ENCODE measurements around the gene ARID1B.

Gene ARID1B

GRCh38 chr6:157210954-157211353 is 433.8 kb downstream of the ARID1B start:
- H3K4me2 ChIP-seq (ENCODE audit: low read depth, low read length, poor library complexity, severe bottlenecking) = no peak overlapping the region
- no peaks in the 10 kb centered on the region for H3K79me2 ChIP-seq (ENCODE audit: insufficient read depth, low read length)
- no peak overlapping the region for H3K4me3 ChIP-seq (ENCODE audit: insufficient read depth, low read length, poor library complexity, severe bottlenecking)
- no peaks in the 10 kb centered on the region for H4K20me1 ChIP-seq (ENCODE audit: low read depth, low read length)
- H3K36me3 ChIP-seq (ENCODE audit: low read length) = peaks cover 6% of the 10 kb centered on the region; the same call in 1 of the 2 replicates
- no peaks in the 10 kb centered on the region for H3F3A ChIP-seq (ENCODE audit: insufficient read depth)
- H3K27me3 ChIP-seq (ENCODE audit: low read length) = no peaks in the 10 kb centered on the region
- no peaks in the 10 kb centered on the region for H3K9me3 ChIP-seq (ENCODE audit: insufficient read depth, low read length)
- TF ChIP-seq EZH2phosphoT487 (conservative IDR thresholded peaks at IDR 0.05; ENCODE audit: low read length) (no peak), CTCF (IDR thresholded peaks at IDR 0.05; ENCODE audit: insufficient read depth, low read length, poor library complexity, severe bottlenecking) (no peak)
- H3K27ac ChIP-seq (ENCODE audit: low read depth, low read length) = no peak overlapping the region
- H2AFZ ChIP-seq (ENCODE audit: low read depth, low read length, severe bottlenecking) = no peak overlapping the region
- no peak overlapping the region for H3K9ac ChIP-seq (ENCODE audit: low read length)
- no peaks in the 10 kb centered on the region for H3K9me2 ChIP-seq (replicated peaks; ENCODE audit: insufficient read depth, low read length)

- Histone ChIP-seq H4K20me1 (ENCODE audit: low read depth, low read length) (no peaks in the 10 kb centered on the region), H3K27ac (ENCODE audit: low read depth, low read length) (no peak overlapping the region), H3K9me2 (replicated peaks; ENCODE audit: insufficient read depth, low read length) (no peaks in the 10 kb centered on the region), H3K4me3 (ENCODE audit: insufficient read depth, low read length, poor library complexity, severe bottlenecking) (no peak overlapping the region), H3K9ac (ENCODE audit: low read length) (no peak overlapping the region), H3K9me3 (ENCODE audit: insufficient read depth, low read length) (no peaks in the 10 kb centered on the region), H3K4me2 (ENCODE audit: low read depth, low read length, poor library complexity, severe bottlenecking) (no peak overlapping the region), H3K36me3 (ENCODE audit: low read length) (peaks cover 6% of the 10 kb centered on the region; the same call in 1 of the 2 replicates), H2AFZ (ENCODE audit: low read depth, low read length, severe bottlenecking) (no peak overlapping the region), H3K79me2 (ENCODE audit: insufficient read depth, low read length) (no peaks in the 10 kb centered on the region), H3F3A (ENCODE audit: insufficient read depth) (no peaks in the 10 kb centered on the region), H3K27me3 (ENCODE audit: low read length) (no peaks in the 10 kb centered on the region)
- TF ChIP-seq EZH2phosphoT487 (conservative IDR thresholded peaks at IDR 0.05; ENCODE audit: low read length) (no peak), CTCF (IDR thresholded peaks at IDR 0.05; ENCODE audit: insufficient read depth, low read length, poor library complexity, severe bottlenecking) (no peak)
Observed at GRCh38 chr6:157211603-157212455, 434.7 kb downstream of the ARID1B start.

- Histone ChIP-seq H3K27me3 (ENCODE audit: low read length) (no peaks in the 10 kb centered on the region), H2AFZ (ENCODE audit: low read depth, low read length, severe bottlenecking) (no peak overlapping the region), H3K9ac (ENCODE audit: low read length) (no peak overlapping the region), H3K79me2 (ENCODE audit: insufficient read depth, low read length) (no peaks in the 10 kb centered on the region), H3K27ac (ENCODE audit: low read depth, low read length) (no peak overlapping the region), H3K9me3 (ENCODE audit: insufficient read depth, low read length) (no peaks in the 10 kb centered on the region), H3K4me3 (ENCODE audit: insufficient read depth, low read length, poor library complexity, severe bottlenecking) (no peak overlapping the region), H3F3A (ENCODE audit: insufficient read depth) (no peaks in the 10 kb centered on the region), H3K4me2 (ENCODE audit: low read depth, low read length, poor library complexity, severe bottlenecking) (no peak overlapping the region), H3K36me3 (ENCODE audit: low read length) (no peaks in the 10 kb centered on the region; the same call in 1 of the 2 replicates), H3K9me2 (replicated peaks; ENCODE audit: insufficient read depth, low read length) (no peaks in the 10 kb centered on the region), H4K20me1 (ENCODE audit: low read depth, low read length) (no peaks in the 10 kb centered on the region)
- TF ChIP-seq CTCF (IDR thresholded peaks at IDR 0.05; ENCODE audit: insufficient read depth, low read length, poor library complexity, severe bottlenecking) = no peak
- no peak for TF ChIP-seq EZH2phosphoT487 (conservative IDR thresholded peaks at IDR 0.05; ENCODE audit: low read length)
Observed at GRCh38 chr6:157213426-157213825, 436.2 kb downstream of the ARID1B start.
